ENCODE results near the gene NFYC.

Gene NFYC

DNA sequence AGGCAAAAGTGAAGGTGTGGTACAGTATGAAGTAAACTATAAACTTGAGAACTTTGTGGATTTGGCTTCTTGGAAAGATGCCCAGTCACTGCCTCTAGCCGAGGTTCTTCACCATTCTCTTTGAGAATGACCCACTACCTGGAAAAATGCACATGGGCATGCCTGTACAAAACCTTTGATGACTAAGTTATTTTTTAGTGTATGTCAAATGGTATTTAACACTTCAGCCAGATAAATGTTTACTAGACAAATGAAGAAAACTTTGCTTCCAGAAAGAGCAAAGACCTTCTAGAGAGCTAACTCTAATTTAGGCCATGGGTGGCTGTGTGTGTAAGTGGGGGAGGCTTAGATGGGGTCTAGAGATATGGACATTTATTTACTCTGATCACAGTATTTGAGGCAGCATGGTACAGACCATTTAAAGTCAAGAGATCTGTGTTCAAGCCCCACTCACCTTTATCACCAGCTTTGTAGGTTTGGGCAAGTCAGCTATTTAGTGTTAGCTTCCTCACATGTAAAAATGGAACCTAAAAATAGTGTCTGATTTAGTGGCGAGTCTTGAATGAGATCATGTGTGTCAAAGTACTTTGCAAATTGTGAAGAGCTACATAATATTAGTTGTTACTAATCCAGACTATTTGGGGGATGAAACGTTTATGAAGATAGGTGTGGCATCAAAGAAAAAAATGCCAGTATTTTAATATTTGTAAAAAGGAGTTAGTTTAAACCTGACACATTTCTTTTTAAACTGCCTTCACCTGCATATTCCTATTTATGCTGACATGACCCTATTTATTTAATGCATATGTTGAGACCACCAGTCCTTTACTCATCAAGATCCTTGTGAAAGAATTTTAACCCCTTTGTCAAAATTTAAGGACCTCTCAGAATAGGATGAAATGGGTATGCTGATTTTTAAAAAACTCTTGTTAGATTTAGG lies 20.2 kb downstream of the NFYC start:
- CTCF ChIA-PET, result interaction anchor here (1.4 kb wide), 2 partner anchors 34 to 53 kb away, joined by 3 to 4 read pairs; no protein-coding TSS in a partner anchor
- TF ChIP-seq, protein P1, sequence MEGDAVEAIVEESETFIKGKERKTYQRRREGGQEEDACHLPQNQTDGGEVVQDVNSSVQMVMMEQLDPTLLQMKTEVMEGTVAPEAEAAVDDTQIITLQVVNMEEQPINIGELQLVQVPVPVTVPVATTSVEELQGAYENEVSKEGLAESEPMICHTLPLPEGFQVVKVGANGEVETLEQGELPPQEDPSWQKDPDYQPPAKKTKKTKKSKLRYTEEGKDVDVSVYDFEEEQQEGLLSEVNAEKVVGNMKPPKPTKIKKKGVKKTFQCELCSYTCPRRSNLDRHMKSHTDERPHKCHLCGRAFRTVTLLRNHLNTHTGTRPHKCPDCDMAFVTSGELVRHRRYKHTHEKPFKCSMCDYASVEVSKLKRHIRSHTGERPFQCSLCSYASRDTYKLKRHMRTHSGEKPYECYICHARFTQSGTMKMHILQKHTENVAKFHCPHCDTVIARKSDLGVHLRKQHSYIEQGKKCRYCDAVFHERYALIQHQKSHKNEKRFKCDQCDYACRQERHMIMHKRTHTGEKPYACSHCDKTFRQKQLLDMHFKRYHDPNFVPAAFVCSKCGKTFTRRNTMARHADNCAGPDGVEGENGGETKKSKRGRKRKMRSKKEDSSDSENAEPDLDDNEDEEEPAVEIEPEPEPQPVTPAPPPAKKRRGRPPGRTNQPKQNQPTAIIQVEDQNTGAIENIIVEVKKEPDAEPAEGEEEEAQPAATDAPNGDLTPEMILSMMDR (IDR thresholded peaks at IDR 0.05; ENCODE audit: insufficient read depth, low read length, missing control alignments), result no peak
- POLR2A ChIA-PET, result no interaction called here
- peak overlapping the region; percentile 35 for H3K4me3 ChIP-seq (ENCODE audit: low read depth, low read length)
- no peak for DNase-seq (ENCODE audit: low read depth, low spot score)

DNA sequence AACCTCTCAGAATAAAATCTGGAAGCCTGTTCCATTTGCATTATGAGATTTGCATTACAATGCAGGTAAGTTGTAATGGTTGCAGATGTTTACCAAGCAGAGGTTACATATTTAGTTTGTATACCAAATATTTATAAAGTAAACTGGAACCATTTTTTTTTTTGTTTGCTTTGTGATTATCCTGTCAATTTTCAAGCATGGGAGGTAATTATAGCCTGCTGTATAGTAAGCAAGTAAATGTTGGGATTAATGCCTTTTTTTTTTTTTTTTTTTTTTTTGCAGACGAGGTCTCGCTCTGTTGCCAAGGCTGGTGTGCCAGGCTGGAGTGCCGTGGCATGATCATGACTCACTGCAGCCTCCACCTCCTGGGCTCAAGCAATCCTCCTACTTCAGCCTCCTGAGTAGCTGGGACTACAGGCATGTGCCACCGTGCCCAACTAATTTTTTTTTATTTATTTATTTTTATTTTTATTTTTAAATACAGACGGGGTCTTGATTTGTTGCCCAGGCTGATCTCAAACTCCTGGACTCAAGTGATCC lies 21.0 kb downstream of the NFYC start:
- TF ChIP-seq, protein P1 (IDR thresholded peaks at IDR 0.05; ENCODE audit: insufficient read depth, low read length, missing control alignments), result no peak
- POLR2A ChIA-PET, result no interaction called here
- DNase-seq (ENCODE audit: low read depth, low spot score), result no peak
- CTCF ChIA-PET, result no interaction called here
- H3K4me3 ChIP-seq (ENCODE audit: low read depth, low read length), result no peak overlapping the region

DNA sequence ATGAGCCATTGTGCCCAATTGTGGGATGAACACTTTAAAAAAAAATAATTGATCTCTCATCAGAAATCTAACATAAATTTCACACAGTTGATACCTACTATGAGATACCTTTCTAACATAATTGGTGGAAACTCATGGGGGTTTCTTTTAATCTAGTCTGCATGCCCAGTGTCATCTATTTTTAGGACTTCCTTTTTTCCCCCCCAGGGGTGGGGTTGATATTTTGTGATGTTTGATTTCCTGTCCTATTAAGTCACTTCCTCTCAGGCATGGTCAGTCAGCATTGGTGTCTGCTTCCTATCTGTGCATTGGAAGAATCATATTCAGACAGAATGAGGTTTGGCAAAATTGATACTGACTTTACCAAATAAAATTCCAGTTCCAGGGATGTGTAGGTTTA lies 21.5 kb downstream of the NFYC start:
- DNase-seq (ENCODE audit: low read depth, low spot score), result no peak
- ChIA-PET CTCF (interaction anchor here (1.0 kb wide), 1 partner anchor 61 kb away, joined by 3 read pairs; no protein-coding TSS in a partner anchor), POLR2A (no interaction called here)
- TF ChIP-seq, protein P1 (IDR thresholded peaks at IDR 0.05; ENCODE audit: insufficient read depth, low read length, missing control alignments), result no peak
- H3K4me3 ChIP-seq (ENCODE audit: low read depth, low read length), result no peak overlapping the region

DNA sequence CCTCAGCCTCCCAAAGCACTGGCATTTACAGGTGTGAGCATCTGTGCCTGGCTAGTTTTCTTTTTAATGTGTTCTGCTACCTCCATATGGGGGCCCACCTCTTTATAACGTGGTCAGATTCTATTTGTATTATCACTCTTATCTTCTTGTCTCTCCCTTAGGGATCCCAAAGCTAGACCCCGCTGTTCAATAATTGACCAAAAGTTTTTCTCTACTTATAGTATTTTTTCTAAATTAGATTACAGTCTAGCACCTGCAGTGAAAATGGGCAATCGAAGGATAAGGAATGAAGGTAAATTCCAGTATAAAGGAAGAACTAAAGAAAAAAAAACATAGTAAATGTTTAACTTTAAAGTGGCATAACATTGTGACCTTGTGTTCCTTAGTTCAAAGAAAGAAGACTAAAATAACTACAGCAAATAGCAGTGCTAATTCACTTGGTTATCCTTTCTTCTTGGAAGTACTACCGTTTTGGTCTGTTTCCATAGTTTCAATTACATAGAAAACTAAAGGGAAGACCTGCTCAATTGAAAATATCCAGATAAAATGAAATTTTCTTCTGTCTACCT lies 24.1 kb downstream of the NFYC start:
- no peak overlapping the region for H3K4me3 ChIP-seq (ENCODE audit: low read depth, low read length)
- no peak for DNase-seq (ENCODE audit: low read depth, low spot score)
- CTCF ChIA-PET, result interaction anchor here (1.3 kb wide), 1 partner anchor 9 kb away, joined by 5 read pairs; no protein-coding TSS in a partner anchor
- TF ChIP-seq, protein P1 (IDR thresholded peaks at IDR 0.05; ENCODE audit: insufficient read depth, low read length, missing control alignments), result no peak
- POLR2A ChIA-PET, result no interaction called here

DNA sequence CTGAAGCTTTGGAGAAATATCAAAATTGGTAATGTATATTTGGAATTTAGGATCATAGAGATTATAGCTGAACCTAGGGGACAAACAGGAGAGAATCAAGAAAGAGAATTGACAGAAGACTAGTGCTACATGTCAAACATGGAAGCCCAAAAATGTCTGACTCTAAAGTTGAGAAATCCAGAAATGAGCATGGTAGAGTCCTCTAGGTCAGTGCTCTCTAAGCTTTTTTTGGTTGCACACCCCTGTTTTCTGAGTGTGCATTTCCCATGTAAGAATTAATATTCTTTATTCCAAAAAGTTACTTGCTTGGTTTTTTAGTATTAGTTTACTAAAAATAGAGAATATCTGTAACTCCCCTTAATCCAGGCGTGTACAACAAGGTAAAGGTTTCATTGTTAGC lies 25.6 kb downstream of the NFYC start:
- ChIA-PET CTCF (no interaction called here), POLR2A (no interaction called here)
- no peak for DNase-seq (ENCODE audit: low read depth, low spot score)
- no peak overlapping the region for H3K4me3 ChIP-seq (ENCODE audit: low read depth, low read length)
- TF ChIP-seq, protein P1 (IDR thresholded peaks at IDR 0.05; ENCODE audit: insufficient read depth, low read length, missing control alignments), result no peak

DNA sequence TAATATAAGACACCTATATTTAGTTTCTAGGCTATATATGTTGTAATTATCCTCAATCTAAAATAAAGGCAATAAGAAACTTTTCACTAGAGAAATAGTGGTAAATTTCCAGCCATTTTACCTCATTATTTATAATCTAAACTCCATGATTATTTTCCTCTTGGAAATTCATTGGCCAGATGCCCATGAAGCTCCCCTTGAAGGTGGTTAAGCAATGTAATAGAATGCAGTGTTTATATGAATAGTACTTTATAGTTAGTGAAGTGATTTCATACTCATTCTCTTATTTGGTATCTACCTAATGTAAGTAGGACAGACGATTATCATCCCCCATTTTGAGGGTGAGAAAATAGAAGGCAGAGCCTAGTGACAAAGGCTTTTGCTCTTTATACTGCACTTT lies 26.5 kb downstream of the NFYC start:
- CTCF ChIA-PET, result no interaction called here
- TF ChIP-seq, protein P1 (IDR thresholded peaks at IDR 0.05; ENCODE audit: insufficient read depth, low read length, missing control alignments), result no peak
- DNase-seq (ENCODE audit: low read depth, low spot score), result no peak
- no peak overlapping the region for H3K4me3 ChIP-seq (ENCODE audit: low read depth, low read length)
- POLR2A ChIA-PET, result no interaction called here
